Epidermal melanocyte (primary cell): Measurements from ENCODE around the gene UFC1.
A peak's percentile ranks its signal among the peaks of the same experiment; 100 is the strongest.

Experiments used
- DNase-seq: peaks from one replicate; pipeline ENCODE4 v3.0.0; 2011; ENCODE audit warnings: low spot score; ENCODE audit not compliant: insufficient read length

The UFC1 gene

DNA sequence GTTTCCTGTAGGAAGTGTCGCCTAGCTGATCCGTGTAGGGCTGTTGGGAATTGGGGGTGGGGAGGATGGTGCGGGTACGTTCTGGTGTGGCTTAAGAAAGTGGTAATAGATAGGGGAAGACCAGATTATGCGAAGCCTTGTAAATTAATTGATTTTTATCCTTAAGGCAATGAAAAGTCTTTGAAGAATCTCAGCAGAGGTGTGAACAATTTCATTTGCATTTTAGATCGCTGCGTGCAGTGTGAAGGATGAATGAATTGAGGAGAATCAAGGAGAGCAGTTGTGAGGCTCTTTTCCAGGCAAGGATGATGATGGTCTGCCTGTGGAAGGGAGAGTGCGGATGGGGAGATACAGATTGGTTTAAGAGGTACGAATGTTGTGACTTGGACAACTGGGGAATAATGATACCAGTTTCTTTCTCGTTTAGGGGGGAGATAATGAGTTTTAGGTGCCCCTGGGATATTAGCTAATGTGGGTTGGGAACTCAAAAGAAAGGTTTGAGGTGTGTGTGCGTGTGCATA is 20.5 kb upstream of the UFC1 start:
- no peak for DNase-seq

DNA sequence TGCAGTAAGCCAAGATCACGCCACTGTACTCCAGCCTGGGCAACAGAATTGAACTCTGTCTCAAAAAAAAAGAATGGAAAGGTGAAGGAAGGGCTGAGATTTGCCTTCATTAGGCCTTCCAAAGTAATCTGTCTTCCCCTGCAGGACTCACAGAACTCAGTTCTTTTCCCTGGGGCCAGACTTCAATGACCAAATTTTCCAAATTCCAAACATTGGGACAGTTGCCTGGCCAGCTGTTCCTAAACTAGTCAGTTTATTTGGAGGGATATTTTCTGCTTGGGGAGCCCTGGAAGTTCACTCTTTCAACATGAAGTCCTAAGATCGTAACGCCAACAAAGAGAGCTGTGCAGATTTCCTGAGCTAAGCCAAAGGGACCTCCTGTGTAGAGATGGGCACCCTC is 15.9 kb upstream of the UFC1 start:
- no peak for DNase-seq

DNA sequence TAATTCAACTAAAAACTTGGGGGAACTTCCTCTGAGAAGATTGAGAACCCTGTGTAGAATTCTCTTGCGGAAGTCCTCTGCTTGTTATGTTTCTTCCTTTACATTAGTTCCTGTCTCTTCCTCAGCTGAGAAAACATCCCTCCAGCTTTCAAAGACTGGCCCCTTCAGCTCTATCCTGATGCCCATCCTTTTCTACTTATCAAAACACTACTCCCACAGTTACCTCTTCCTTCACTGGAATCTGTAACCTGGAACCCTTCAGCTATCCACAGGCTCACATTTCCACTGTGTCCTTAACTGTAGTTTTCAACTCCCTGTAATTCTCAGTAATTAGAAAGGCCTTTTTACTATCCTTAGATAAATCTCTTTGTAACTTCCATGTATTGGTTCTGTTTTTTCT is 15.3 kb upstream of the UFC1 start:
- no peak for DNase-seq

DNA sequence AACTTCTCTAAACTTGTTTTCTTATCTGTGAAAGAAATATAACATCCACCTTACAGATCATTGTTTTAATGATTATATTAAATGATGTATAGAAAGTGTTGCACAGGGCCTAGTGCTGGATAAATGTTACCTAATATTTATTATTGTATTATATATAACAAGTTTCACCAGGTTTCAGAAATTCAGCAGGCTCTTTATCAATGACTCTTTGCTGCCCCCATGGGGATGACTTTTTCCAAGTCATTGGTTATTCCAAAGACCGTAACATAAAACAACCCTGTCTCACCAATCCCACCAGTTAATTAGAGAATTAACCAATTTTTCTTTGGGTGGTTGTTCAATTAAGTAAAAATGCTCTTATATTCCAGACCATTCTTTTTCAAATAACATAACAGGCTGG is 14.0 kb upstream of the UFC1 start:
- no peak for DNase-seq

DNA sequence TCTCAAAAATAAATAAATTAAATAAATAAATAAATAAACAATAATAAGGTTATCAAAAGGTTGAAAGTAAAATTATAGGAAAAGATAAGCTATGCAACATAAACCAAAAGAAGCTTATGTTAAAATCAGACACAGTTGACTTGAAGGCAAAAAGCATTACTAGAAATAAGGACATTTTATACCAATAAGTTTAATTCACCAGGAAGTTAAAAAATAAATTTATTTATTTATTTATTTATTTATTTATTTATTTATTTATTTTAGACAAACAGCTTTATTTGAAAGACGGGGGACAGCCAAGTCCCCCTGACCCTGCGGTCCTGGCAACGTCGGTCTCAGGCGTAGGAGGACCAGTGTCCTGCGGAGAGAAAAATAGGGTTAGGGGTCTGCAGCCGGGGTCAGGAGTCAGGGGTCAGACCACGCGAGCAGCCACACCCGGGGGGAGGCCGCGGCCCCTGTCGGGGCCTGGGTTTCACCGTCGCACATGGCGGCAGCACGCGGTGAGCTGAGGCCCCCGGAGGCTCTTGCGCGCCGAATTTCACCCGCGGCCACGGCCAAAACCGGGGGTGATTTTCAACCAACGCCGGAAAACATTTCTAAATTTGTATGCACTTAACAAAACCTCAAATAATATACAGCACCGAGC is 12.9 kb upstream of the UFC1 start:
- DNase-seq: no peak

DNA sequence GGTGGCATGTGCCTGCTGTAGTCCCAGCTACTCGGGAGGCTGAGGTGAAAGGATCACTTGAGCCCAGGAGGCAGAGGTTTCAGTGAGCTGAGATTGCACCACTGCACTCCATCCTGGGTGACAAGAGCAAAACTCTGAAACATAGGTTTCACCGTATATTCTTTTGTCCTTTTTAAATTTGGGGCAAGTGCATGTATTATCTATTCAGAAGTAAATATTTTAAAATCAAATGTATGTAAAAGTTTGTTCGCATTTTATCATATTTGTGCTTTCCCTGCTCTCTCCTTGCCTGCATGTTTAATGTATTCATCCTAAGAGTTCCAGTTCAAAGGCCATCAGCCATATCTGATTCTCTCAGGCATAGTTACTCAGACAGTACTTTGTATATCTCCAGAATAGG is 7.9 kb upstream of the UFC1 start:
- DNase-seq: no peak

DNA sequence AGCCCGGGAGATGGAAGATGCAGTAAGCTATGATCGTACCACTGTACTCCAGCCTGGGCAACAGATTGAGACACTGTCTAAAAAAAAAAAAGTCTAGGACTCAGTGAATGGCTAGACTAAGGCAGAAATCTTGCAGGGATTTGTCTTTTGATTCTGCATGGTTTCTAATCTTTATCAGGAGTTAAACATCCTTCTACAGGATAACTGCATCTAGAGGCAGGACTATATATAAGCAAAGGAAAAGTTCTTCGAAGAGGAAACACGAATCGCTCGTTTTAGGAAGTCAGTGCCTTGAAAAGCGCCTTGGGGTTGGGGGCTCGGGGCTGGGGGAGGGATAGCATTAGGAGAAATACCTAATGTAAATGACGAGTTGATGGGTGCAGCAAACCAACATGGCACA is 602 bp upstream of the UFC1 start:
- no peak for DNase-seq

DNA sequence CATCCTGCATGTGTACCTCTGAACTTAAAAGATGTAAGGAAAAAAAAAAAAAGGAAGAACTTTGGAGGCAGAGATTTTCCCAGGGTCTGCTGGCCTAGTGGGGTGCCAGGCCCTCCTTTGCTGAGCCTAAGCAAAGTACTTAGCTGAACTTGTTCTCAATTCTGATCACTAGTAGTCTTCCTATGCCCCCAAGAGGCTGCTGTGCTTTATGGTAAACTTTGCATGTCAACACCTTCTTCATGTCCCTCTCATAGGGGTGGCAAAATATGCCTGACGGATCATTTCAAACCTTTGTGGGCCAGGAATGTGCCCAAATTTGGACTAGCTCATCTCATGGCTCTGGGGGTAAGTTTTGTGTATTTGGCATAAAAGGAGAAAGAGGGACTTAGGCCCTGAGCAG is 4.1 kb downstream of the UFC1 start:
- DNase-seq: no peak

DNA sequence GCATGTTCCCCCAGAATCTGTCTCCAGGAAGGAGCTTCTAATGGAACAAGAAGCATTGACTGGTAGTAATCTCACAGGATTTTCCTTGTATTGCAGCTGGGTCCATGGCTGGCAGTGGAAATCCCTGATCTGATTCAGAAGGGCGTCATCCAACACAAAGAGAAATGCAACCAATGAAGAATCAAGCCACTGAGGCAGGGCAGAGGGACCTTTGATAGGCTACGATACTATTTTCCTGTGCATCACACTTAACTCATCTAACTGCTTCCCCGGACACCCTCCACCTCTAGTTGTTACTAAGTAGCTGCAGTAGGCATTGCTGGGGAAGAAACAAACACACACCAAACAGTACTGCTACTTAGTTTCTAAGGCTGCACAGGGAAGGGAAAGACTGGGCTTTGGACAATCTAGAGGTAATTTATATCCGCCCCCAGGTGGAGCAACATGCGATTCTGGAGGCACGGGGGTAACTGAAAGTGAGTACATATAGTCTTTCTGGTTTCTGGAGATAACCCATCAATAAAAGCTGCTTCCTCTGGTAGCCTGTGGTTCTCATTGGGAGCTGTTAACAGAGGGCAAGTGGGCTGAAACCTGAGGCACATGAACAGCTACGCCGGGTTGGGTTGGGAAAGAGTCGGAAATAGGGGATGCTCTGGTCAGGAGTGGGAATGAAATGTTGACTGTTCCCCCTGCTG is 4.7 kb downstream of the UFC1 start:
- DNase-seq: no peak

DNA sequence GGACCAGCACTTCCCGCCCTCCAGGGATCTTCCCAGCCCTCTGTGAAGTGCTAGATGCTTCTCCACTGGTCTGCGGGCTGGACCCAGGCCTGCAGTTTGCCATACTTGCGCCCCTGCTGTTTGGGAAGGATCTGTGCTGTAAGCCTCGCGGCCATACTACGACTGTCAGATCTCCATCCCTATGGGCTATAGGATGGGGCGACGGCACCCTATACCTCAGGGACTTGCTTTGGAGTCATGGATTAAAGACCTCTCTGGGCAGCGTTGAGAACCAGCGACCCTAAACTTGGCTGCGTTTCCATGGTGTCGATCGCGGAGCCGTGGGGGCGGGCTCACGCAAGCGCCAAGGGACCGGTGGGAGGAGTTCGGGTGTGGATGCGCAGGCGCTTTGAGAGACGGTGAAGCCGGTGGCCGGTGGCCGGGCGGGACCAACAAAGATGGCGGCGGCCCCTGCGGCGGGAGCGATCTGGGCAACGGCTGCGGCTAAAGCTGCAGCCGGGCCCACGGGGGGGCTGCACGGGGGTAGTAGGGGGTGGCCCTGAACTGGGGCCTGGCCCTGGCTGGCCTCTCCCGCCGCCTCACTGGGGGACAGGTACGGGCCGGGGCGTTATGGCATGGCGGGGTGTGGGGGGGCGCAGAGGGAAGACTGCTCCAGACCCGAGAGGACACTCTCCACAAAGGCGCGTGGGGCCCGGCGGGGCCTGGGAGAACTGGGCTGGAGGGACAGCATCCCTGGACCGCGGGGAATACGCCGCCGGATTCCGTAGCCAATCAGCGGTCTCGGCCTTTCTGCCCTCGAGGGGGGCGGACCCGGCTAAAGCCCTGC is 5.5 kb downstream of the UFC1 start, which contains the start of gene USP21:
Gene USP21, plus strand, starts transcription at position 414 of the 826 bp plus-strand sequence. CDS start 1,141 bp downstream, outside the sequence.
- peak; percentile 96 for DNase-seq

DNA sequence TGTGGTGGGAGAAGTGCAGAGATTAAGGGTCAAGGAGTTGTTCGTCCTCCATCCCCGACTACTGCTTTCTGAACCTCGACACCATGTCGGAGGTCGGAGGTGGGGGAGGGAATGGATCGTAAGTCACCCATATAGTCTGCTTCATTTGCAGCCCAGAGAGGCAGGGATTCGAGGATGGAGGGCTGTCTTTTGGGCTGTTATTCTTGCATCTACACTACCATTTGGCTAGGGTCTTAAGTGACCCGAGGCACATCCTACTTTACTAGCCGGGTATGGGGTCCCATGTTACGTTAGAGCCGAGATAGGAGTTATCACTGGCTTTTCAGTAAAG is 6.1 kb downstream of the UFC1 start:
- no peak for DNase-seq

DNA sequence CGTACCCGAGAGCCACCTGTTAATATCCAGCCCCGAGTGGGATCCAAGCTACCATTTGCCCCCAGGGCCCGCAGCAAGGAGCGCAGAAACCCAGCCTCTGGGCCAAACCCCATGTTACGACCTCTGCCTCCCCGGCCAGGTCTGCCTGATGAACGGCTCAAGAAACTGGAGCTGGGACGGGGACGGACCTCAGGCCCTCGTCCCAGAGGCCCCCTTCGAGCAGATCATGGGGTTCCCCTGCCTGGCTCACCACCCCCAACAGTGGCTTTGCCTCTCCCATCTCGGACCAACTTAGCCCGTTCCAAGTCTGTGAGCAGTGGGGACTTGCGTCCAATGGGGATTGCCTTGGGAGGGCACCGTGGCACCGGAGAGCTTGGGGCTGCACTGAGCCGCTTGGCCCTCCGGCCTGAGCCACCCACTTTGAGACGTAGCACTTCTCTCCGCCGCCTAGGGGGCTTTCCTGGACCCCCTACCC is 6.9 kb downstream of the UFC1 start:
- no peak for DNase-seq

DNA sequence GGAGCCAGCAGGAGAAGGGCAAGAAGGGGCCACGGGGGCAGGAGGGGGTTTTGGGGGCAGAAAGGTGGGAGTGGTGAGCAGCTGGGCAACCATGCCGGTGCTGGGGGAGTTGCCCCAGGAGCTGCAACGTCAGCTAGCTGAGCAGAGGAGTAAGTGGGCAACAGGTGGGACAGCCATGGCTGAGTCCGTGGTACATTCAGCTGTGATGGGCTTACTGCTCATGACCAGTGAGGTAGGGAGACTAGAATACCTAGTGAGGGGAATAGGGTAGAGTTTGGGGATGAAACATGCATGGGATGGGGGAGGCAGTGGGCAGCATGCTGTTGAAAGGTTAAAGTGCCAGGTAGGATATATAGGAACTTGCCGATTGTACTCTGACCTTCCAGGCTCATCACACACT is 7.9 kb downstream of the UFC1 start:
- DNase-seq: no peak

DNA sequence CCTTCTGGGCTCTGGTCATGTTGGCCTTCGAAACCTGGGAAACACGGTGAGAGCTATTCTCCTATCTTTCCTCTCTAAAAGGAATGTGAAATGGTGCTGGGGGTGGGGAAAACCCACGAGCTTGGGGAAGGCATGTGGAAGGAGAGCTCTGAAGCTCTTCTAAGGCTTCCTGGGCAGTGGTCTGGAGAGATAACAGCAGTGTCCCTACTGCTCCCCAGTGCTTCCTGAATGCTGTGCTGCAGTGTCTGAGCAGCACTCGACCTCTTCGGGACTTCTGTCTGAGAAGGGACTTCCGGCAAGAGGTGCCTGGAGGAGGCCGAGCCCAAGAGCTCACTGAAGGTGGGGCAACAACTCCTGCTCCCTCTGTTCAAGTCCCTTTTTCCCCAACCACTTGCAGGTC is 8.3 kb downstream of the UFC1 start:
- DNase-seq: no peak

DNA sequence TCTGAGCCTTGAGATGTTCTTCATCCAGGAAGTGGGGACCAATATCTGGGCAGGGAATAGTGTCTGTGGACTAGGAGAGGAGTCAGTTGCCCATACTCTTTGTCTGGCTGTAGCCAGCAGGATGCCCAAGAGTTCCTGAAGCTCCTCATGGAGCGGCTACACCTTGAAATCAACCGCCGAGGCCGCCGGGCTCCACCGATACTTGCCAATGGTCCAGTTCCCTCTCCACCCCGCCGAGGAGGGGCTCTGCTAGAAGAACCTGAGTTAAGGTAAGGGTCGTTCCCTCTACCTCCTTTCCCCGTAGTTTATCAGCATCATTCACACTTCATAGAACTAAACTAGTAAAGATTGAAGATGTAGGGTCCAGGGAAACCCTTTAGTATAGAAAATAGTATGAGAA is 9.0 kb downstream of the UFC1 start:
- DNase-seq: no peak

DNA sequence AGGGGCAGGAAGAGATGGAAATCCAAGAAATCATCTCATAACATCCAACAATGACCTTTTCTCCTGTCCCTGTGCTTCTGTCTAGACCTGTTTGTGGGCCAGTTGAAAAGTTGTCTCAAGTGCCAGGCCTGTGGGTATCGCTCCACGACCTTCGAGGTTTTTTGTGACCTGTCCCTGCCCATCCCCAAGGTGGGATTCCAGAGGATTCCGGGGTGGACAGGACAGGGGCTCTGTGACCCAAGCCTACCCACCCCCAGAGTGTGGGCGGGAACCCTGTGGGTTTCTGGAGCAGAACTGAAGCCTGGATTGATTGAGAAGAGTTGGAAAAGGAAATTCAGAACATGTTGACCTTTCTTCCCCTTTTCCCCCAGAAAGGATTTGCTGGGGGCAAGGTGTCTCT is 10.0 kb downstream of the UFC1 start:
- no peak for DNase-seq

DNA sequence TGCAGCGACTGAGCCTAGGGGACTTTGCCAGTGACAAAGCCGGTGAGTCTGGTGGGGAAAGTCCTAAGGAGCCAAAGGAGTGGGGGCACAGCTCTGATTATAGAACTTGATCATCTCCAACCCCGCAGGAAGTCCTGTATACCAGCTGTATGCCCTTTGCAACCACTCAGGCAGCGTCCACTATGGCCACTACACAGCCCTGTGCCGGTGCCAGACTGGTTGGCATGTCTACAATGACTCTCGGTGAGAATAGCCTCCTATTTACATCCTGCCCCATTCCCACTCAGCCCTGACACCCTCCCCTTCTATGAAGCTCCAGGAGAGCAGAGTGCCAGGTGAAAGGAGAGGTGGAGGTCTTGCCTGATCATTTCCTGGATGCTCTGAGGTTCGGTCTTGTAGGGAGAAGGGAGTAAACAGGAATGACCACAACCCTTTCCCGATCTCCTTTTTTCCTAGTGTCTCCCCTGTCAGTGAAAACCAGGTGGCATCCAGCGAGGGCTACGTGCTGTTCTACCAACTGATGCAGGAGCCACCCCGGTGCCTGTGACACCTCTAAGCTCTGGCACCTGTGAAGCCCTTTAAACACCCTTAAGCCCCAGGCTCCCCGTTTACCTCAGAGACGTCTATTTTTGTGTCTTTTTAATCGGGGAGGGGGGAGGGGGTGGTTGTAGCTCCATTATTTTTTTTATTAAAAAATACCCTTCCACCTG is 11.3 kb downstream of the UFC1 start:
- DNase-seq: no peak

DNA sequence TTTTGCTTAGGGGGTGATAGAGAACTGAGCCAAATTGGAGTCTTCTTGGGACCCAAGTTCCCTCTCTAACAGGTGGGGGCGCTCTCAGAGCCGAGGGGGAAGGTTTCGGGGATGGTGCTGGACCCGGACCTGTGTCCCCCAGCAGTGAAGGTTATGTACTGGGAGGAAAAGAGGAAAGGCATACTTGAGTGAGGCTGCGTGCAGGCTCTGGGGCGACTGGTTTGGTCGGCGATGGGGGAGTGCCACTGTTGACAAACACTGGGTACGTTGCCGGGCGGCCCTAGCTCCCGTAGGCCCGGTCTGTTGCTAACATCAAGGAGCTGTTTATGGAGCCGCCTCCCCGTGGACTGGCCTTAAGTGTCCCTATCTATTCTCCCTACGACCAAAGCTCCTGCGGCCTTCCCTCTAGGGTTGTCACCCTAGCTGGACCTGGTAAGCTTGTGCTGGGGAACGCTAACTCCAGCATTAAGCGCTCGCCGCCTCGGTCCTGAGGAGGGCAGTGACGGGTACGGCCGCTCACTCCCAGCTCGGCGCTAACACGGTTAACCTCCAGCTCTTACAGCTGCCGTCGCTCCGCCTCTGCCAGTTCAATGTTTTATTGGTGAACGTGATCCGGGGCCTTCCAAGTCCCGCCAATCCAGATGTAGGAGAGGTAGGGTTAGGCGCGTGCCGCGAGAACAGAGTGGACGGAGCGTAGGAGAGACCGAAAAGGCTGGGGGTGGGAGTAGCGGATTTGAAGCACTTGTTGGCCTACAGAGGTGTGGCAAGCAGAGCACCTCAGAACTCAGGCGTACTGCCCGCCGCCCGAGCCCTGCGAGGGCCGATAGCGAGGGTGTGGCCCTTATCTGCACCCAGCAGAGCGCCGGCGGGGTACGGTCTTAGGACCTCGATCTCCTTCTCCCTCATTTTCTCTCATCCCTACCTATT is 12.2 kb downstream of the UFC1 start, which contains the start of gene PPOX:
Gene PPOX, plus strand, starts transcription at position 685 of the 927 bp plus-strand sequence. CDS start 422 bp downstream, outside the sequence.
- DNase-seq: peak; percentile 93

DNA sequence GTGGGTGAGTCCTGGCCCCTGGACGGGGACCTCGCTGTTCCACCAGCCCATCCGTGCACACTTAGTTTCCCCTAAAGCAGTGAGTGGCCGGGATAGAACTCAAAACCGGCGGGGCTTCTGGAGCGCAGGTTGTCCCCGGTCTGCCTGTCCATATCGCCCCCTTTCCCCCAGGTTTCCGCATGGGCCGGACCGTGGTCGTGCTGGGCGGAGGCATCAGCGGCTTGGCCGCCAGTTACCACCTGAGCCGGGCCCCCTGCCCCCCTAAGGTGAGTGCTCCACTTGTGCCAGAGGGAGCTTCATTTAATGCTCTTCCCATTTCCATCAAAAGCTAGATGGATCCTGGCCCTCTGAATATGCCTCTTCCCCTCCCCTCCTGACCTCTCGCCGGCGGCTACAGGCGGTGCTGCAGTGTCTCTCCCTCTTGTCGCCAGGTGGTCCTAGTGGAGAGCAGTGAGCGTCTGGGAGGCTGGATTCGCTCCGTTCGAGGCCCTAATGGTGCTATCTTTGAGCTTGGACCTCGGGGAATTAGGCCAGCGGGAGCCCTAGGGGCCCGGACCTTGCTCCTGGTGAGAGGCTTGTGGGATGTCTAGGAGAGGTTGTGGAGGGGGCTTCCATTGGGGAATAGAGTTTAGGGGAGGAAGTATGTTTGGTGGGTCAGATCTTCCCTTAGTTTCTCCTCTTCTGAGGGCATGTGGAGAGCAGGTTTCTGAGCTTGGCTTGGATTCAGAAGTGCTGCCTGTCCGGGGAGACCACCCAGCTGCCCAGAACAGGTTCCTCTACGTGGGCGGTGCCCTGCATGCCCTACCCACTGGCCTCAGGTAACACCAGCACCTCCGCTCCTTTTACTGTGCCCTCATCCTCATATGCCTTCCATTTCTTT is 13.1 kb downstream of the UFC1 start:
- DNase-seq: no peak
